Stimulated activated CD4-positive, alpha-beta T cell treated with anti-CD3 and anti-CD28 coated beads, Interleukin-15, amount 100 ng/mL, for 1 hour (primary cell): ENCODE results near the gene SLC35E1.

Experiments used
- DNase-seq, 2 donors: peaks; one replicate each; pipeline ENCODE4 v3.0.0-alpha.2; 2020; ENCODE audit warnings: low read depth in 1 of 2, low spot score in 1 of 2

SLC35E1 gene

DNA sequence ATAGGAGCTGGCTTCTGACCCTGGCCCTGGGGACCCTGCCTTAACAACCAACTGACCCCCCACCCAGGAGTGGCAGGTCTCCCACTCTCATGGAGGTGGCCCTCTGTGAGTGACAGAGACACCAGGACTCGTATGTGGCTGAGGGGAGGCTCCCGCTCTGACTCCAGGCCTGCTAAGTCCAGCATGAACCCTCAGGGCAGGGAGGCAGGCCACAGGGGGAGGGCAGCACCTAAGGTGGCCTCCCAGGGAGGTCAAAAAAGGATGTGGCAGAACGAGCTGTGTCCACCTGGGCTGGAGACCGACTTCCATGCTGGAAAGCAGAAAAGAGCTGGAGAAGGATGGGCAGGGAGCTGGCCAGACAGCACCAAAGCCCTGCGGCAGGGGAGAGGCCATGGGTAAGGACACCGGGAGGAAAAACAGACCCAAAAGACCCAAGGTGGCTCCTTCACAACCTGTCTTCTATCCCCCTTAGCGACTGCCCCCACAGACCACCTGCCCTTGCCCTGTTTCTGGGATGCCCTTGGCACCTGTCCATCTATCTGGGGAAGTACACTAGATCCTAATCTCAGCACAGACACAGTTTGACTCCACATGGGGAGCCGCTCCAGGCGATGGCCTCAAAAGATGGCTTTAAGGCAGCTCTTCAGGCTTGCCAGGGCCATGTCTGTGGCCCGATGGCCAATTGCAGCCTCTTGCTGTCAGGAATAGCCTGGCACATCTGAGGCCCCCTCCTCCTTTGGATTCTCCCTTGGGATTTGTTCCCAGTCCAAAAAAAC is 10.5 kb upstream of the SLC35E1 start:
- no peak for DNase-seq

GRCh38 chr19:16581971-16582343 is 9.7 kb upstream of the SLC35E1 start:
- no peak for DNase-seq

- no peak for DNase-seq
These were observed 9.1 kb upstream of the SLC35E1 start for GRCh38 chr19:16581145-16581970.

- no peak for DNase-seq
These were observed 7.2 kb upstream of the SLC35E1 start for GRCh38 chr19:16579381-16579780.

GRCh38 chr19:16577531-16577985 is 5.3 kb upstream of the SLC35E1 start:
- no peak for DNase-seq

DNA sequence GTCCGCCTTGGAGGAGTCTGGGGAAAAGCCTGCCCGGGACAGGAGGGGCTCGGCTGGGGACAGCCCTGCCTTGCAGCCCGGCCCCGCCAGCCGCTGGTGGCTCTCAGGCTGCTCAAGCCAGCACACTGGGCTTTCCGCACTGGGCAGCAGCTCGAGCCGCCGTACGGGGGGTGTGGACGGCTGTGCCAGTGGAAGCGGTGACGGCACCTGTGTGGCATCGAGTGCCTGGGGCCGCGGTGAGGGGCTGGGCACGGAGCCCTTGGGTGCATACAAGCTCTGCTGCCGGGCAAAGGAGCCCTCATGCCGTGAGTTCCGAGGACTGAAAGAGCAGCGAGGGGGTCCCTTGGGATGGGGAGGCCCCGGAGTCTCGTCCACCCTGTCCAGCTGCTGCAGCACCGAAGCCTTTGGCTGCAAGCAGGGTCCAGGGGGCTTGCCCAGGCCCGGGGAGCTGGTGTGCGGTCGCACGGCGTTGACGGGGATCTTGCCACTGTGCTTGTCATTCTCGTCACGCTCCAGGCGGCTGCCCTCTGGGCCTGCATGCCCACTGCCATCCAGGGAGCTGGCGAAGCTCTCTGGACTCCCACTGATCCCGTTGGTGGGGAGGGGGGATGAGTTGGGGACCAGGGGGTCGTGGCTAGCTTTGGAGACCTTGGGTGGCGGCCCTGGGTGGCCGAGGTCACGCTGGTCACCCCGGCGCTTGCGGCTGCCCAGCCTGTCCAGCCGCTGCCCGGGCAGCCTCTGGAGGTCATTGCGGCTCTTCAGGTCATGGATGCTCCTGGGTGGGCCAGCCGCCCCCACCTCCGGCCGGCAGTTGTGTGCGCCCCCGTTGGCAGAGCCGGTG is 4.7 kb upstream of the SLC35E1 start:
- DNase-seq = no peak

GRCh38 chr19:16575861-16576689 is 3.9 kb upstream of the SLC35E1 start:
- no peak for DNase-seq

DNA sequence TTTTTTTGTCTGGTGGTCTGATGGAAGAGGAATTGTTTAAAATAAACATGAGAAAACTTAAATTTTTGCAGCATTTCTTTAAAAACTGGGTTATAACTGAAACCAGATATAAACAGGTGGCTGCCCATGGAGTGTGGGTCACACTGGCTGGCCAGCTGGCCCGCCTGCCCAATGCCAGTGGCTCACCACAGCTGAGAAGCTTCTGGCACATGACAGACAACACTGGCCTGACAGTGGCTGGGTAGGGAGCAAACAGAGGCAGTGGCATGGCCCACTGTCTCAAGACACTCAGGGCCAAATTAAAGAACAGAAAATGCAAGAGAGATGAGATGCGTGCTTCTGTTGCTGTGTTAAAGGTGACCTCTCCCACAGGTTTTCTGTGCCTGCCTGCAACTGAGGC is 3.1 kb upstream of the SLC35E1 start:
- DNase-seq = no peak

DNA sequence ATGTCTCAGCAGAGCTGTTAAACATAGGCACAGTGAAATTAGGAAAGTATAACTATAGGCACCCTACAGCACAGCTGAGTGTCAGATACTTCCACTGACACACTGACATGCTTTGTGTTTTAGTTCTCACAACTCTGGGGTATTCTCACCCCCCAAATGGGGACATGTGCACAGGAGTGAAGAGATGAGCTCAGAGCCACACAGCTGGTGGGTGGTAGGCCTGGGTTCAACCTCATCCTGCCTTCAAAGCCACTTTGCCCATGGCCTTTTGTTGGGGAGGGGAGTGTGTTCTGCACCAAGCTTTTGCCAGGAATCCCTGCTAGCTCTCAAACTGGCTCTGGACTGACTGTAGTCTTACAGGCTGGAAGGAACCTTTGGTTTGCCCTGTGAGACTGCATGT is 1.7 kb upstream of the SLC35E1 start:
- no peak for DNase-seq

- DNase-seq = no peak
These were observed 1.1 kb upstream of the SLC35E1 start for GRCh38 chr19:16573296-16573695.

DNA sequence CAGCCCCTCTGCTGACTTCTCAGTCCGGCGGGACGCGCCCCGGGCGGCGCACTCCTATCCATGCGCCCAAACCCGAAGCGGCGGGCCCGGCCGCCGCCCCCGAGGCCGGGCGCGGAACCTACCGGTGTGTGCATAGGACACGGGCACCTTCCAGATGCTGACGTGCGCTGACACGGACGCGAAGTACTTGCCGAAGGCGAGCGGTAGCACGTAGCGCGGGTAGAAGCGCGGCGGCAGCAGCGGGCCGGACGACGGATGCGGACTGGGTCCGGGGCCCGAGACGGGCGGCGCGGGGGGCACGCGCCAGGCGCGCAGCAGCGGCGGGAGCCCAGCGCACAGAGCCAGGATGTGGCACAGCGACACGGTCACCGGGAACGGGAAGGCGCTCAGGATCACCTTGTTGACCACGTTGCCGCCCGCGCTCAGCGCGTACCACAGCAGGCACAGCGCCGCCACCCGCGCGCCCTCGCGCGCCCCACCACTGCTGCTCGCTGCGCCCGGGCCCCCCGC is 338 bp downstream of the SLC35E1 start:
- DNase-seq = no peak

GRCh38 chr19:16571283-16571682 is 932 bp downstream of the SLC35E1 start:
- no peak for DNase-seq

GRCh38 chr19:16569609-16570320 is 2.5 kb downstream of the SLC35E1 start:
- no peak for DNase-seq

GRCh38 chr19:16566702-16567101 is 5.5 kb downstream of the SLC35E1 start:
- DNase-seq = no peak

DNA sequence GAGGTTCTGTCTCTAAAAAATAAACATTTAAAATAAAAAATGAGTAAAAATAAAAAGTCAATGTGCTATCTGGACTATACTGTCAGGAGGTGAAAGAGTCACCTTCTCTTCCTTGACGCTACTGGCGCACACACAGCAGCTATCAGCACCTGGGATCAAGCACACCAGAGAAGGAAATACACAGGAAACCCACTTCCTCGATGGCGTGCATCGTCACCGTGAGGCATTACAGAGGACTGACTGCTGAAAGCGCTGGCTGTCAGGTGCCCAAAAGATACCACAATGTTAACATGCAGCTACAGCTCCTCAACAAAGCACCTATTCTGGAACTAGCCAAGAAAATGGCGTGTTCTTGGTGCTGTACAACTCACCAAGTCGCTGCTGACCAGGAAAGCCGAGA is 6.1 kb downstream of the SLC35E1 start:
- peak in 1 of 2 donors; percentile 57 for DNase-seq

GRCh38 chr19:16564842-16565241 is 7.4 kb downstream of the SLC35E1 start:
- no peak for DNase-seq

DNA sequence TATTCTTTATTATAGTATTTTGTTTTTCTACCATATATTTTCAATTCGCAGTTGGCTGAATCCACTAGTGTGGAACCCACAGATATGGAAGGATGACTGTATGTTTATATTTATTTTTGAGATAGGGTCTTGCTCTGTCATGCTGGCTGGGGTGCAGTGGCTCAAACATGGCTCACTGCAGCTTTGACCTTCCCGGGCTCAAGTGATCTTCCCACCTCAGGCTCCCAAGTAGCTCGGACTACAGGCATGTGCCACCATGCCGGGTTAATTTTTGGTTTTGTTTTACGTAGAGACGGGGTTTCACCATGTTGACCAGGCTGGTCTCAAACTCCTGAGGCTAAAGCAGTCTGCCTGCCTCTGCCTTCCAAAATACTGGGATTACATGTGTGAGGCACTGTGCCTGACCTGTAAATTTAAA is 9.6 kb downstream of the SLC35E1 start:
- DNase-seq = no peak

DNA sequence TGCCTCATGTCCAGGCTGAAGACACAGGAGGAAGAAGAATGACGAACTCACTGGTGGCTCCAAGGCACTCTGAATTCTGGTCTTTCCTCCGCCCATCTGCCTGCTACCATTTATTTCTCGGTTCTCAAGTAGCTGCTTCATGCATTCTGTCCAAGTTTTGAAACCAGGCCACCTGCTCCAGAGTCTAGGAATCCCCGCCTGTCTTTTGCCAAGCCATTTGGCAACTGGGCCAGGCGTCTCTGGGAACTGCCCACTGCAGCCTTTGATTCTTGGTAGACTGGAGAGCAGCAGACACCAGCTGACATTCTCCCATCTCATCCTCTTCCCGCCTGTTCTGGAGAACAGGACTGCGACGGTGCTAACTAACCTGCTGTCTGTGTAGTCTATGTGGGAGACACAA is 10.8 kb downstream of the SLC35E1 start:
- DNase-seq = no peak

DNA sequence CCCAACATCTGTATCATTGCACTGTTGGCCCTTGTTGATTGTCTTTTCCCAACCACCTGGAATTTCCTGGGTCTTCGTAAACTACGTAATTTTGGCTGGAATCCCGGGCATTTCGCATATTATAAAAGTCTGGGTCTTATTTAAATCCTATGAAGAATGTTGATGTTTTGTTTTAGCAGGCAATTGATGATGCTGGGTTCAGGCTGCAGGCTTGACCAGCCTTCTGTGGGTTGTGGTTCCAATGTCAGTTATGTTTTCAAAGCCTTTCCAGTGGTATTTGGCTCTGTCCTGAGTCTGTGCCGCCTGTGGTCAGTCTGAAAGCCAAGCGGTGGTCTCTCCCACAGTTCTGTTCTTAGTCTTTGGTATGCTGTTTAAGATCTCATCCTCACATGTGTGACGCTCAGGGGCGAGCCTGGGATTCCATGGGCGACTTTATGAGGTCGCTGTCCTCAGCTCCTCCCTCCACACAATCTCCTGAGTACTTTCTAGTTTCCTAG is 12.4 kb downstream of the SLC35E1 start:
- DNase-seq = no peak

DNA sequence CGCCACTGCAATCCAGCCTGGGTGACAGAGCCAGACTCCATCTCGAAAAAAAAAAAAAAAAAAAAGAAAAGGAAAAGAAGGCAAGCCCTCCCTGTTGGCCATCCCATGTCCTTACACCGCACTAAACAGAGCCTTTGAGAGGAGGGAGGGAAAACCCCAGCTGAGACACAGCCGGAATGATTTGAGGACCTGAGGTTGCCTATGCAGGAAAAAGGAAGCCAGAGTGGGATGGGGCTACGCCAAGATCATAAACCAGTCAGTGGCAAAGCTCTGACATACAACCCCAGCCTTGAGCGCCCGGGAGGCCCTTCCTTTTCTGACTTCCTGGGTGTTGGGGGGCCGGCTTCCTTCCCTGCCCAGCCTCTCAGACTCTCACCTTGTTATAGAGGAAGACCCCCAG is 17.4 kb downstream of the SLC35E1 start:
- no peak for DNase-seq
